HEK293 (cell line): ENCODE measurements around the gene DUSP6.

Experiments used
- ELK4 ChIP-seq: IDR thresholded peaks from 2 replicates; pipeline ENCODE4 v1.6.1; 2011; ENCODE audit warnings: mild to moderate bottlenecking, low read depth, low read length, borderline replicate concordance
- OVOL3 ChIP-seq: fragments of 450-650 bp; formaldehyde crosslinking; IDR thresholded peaks from 2 replicates; pipeline ENCODE4 v1.5.1; 2016; ENCODE audit warnings: missing biosample characterization, missing genetic modification characterization
- PRDM1 ChIP-seq: fragments of 450-650 bp; formaldehyde crosslinking; IDR thresholded peaks from 2 replicates; pipeline ENCODE4; 2016; ENCODE audit warnings: missing biosample characterization, missing genetic modification characterization
- PRDM10 ChIP-seq: fragments of 450-650 bp; formaldehyde crosslinking; IDR thresholded peaks from 2 replicates; pipeline ENCODE4 v1.5.1; 2016; ENCODE audit warnings: missing biosample characterization, missing genetic modification characterization
- PRDM2 ChIP-seq: fragments of 450-650 bp; formaldehyde crosslinking; IDR thresholded peaks from 2 replicates; pipeline ENCODE4 v1.5.1; 2016; ENCODE audit warnings: missing biosample characterization, missing genetic modification characterization, borderline replicate concordance
- SP7 ChIP-seq: fragments of 450-650 bp; formaldehyde crosslinking; IDR thresholded peaks from 2 replicates; pipeline ENCODE4 v1.5.1; 2016; ENCODE audit warnings: missing biosample characterization, missing genetic modification characterization
- TSHZ1 ChIP-seq: fragments of 450-650 bp; formaldehyde crosslinking; IDR thresholded peaks from 2 replicates; pipeline ENCODE4 v1.5.1; 2016; ENCODE audit warnings: missing biosample characterization, missing genetic modification characterization, borderline replicate concordance
- YY2 ChIP-seq: fragments of 450-650 bp; formaldehyde crosslinking; IDR thresholded peaks from 2 replicates; pipeline ENCODE4 v1.5.1; 2016; ENCODE audit warnings: missing biosample characterization, missing genetic modification characterization
- ZBTB17 ChIP-seq: fragments of 450-650 bp; formaldehyde crosslinking; IDR thresholded peaks from 2 replicates; pipeline ENCODE4 v1.5.1; 2016; ENCODE audit warnings: missing biosample characterization, missing genetic modification characterization
- ZNF146 ChIP-seq: fragments of 450-650 bp; formaldehyde crosslinking; IDR thresholded peaks from 2 replicates; pipeline ENCODE4 v1.5.1; 2016; ENCODE audit warnings: missing biosample characterization, missing genetic modification characterization
- ZNF169 ChIP-seq: fragments of 450-650 bp; formaldehyde crosslinking; IDR thresholded peaks from 2 replicates; pipeline ENCODE4 v1.5.1; 2016; ENCODE audit warnings: missing biosample characterization, missing genetic modification characterization
- ZNF214 ChIP-seq: fragments of 450-650 bp; formaldehyde crosslinking; IDR thresholded peaks from 2 replicates; pipeline ENCODE4 v1.5.1; 2017; ENCODE audit warnings: missing biosample characterization, mild to moderate bottlenecking, missing genetic modification characterization, borderline replicate concordance
- ZNF274 ChIP-seq, 2 experiments: fragments of 200-500 bp in 1 of 2; fragments of 450-650 bp in 1 of 2; sonication (Bioruptor generic) in 1 of 2; formaldehyde crosslinking in 1 of 2; IDR thresholded peaks; 2 replicates each; pipeline versions ENCODE4 v1.5.1 to v1.6.1; 2014 to 2016; ENCODE audit warnings: borderline replicate concordance in 1 of 2, inconsistent platforms in 1 of 2, low read length in 1 of 2, missing biosample characterization in 1 of 2, missing genetic modification characterization in 1 of 2
- ZNF311 ChIP-seq: fragments of 450-650 bp; formaldehyde crosslinking; IDR thresholded peaks from 2 replicates; pipeline ENCODE4 v1.5.1; 2017; ENCODE audit warnings: missing biosample characterization, missing genetic modification characterization, borderline replicate concordance
- ZNF354C ChIP-seq: fragments of 450-650 bp; formaldehyde crosslinking; IDR thresholded peaks from 2 replicates; pipeline ENCODE4 v1.5.1; 2016; ENCODE audit warnings: missing biosample characterization, missing genetic modification characterization, low read depth, borderline replicate concordance
- ZNF404 ChIP-seq: fragments of 450-650 bp; formaldehyde crosslinking; IDR thresholded peaks from 2 replicates; pipeline ENCODE4 v1.5.1; 2017; ENCODE audit warnings: missing biosample characterization, missing genetic modification characterization
- ZNF473 ChIP-seq: fragments of 450-650 bp; formaldehyde crosslinking; IDR thresholded peaks from 2 replicates; pipeline ENCODE4 v1.5.1; 2017; ENCODE audit warnings: missing biosample characterization, missing genetic modification characterization
- ZNF501 ChIP-seq: fragments of 450-650 bp; formaldehyde crosslinking; IDR thresholded peaks from 2 replicates; pipeline ENCODE4 v1.5.1; 2016; ENCODE audit warnings: missing biosample characterization, missing genetic modification characterization
- ZNF513 ChIP-seq: fragments of 450-650 bp; IDR thresholded peaks from 2 replicates; pipeline ENCODE4 v1.5.1; 2018; ENCODE audit warnings: missing biosample characterization, missing genetic modification characterization
- ZNF596 ChIP-seq: fragments of 450-650 bp; IDR thresholded peaks from 2 replicates; pipeline ENCODE4 v1.5.0; 2018; ENCODE audit warnings: missing biosample characterization, mild to moderate bottlenecking, missing genetic modification characterization, moderate library complexity
- ZNF610 ChIP-seq: fragments of 450-650 bp; formaldehyde crosslinking; IDR thresholded peaks from 2 replicates; pipeline ENCODE4 v1.5.1; 2016; ENCODE audit warnings: missing biosample characterization, missing genetic modification characterization, borderline replicate concordance
- ZNF626 ChIP-seq: fragments of 450-650 bp; sonication (Bioruptor Pico); formaldehyde crosslinking; IDR thresholded peaks from 2 replicates; pipeline ENCODE4 v1.5.1; 2018; ENCODE audit warnings: missing biosample characterization, missing genetic modification characterization, inconsistent platforms
- ZNF837 ChIP-seq: fragments of 450-650 bp; formaldehyde crosslinking; IDR thresholded peaks from 2 replicates; pipeline ENCODE4 v1.5.1; 2016; ENCODE audit warnings: missing biosample characterization, missing genetic modification characterization

The DUSP6 gene

GRCh38 chr12:89373763-89374572 lies 21.7 kb upstream of the DUSP6 start (continued):
- no peak for TF ChIP-seq PRDM2 (tag by site-specific recombination)
- no peak for TF ChIP-seq ZNF501 (tag by site-specific recombination)
- no peak for TF ChIP-seq ZNF146
- TF ChIP-seq ZNF311 (tag by site-specific recombination): no peak
- no peak for TF ChIP-seq ZNF274 (IDR thresholded peaks at IDR 0.05; ENCODE audit: low read length)
- no peak for TF ChIP-seq ZNF274 (tag by site-specific recombination; IDR thresholded peaks at IDR 0.05; ENCODE audit: borderline replicate concordance)
- no peak for TF ChIP-seq ZNF837
- no peak for TF ChIP-seq ZNF513 (tag by site-specific recombination)
- peak; percentile 52; the same call in 1 of the 2 replicates for TF ChIP-seq OVOL3 (tag by site-specific recombination)
- no peak for TF ChIP-seq ZNF473 (tag by site-specific recombination)
- TF ChIP-seq ELK4: no peak
- no peak for TF ChIP-seq ZNF169 (tag by site-specific recombination)
- TF ChIP-seq YY2: no peak
- 0 out of 2 replicates have a peak, but pooled peaks have one; percentile 36 for TF ChIP-seq TSHZ1
- no peak for TF ChIP-seq ZNF596 (tag by site-specific recombination)
- TF ChIP-seq ZNF354C (tag by site-specific recombination): no peak
- TF ChIP-seq ZNF404 (tag by site-specific recombination): no peak
- no peak for TF ChIP-seq ZNF214 (tag by site-specific recombination)
- no peak for TF ChIP-seq ZBTB17 (tag by site-specific recombination)
- TF ChIP-seq ZNF626 (tag by site-specific recombination): no peak
- no peak for TF ChIP-seq SP7 (tag by site-specific recombination)
- TF ChIP-seq PRDM1 (tag by site-specific recombination): no peak
- no peak; the same call in 1 of the 2 replicates for TF ChIP-seq PRDM10 (tag by site-specific recombination)
- no peak for TF ChIP-seq ZNF610 (tag by site-specific recombination)
